Globus pallidus (tissue), 1 donor: ENCODE data around the gene USH2A.

Source experiments
- DNase-seq: peaks from one replicate; pipeline ENCODE4 v3.0.0-alpha.2; 2015; ENCODE audit warnings: low spot score

USH2A gene

DNA sequence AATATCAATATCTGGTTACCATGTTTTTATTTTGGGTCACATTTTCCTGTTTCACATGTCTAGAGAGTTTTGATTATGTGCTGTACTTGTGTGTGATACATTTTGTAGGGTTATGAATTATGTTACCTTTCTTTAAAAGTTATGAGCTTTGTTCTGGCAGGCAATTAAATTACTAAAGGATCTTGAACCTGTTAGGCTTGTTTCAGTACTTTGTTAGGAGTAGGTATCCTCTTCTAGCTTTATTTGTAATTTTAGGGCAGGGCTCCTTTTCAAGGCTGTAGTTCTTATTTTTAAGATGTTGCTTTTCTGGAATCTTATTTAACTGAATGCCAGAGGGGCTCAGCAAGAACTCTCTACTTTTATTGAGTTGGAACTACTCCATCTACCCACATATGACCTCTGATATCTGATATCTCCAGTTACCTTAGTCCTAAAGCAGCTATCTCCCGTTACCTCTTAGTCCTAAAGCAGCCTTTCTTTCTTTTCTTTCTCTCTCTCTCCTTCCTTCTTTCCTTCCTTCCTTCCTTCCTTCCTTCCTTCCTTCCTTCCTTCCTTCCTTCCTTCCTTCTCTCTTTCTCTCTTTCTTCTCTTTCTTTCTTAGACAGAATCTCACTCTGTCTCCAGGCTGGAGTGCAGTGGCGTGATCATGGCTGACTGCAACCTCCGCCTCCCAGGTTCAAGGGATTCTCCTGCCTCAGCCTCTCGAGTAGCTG is 832.3 kb downstream of the USH2A start:
- DNase-seq, result no peak

DNA sequence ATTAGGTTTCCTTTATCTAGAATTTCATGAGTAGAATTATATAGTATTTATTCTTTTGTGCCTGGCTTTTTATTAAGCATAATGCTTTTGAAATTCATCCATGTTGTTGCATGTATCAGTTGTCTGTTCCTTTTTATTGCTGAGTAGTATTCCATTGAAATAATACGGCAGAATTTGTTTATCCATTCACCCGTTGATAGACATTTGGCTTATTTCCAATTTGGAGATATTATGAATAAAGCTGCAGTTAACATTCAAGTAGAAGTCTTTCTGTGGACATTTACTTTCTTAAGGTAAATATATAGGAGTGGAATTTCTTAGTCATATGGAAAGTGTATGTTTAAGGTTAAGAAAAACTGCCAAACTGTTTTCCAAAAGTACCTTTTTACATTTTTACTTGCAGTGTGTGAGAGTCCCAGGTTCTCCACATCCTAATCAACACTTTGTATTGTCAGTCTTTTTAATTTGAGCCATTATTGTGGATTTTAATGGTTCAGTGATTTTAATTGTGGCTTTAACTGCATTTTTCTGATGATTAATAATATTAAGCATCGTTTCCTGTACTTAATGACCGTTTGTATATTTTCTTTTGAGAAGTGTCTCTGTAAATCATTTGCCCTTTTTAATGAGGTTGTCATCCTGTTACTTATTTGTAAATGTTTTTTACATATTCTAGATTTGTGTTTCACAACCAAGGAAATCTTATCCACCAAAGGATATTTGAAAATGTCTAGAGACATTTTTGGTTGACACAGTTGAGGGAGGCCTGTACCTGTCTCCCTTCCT is 833.4 kb downstream of the USH2A start:
- no peak for DNase-seq

DNA sequence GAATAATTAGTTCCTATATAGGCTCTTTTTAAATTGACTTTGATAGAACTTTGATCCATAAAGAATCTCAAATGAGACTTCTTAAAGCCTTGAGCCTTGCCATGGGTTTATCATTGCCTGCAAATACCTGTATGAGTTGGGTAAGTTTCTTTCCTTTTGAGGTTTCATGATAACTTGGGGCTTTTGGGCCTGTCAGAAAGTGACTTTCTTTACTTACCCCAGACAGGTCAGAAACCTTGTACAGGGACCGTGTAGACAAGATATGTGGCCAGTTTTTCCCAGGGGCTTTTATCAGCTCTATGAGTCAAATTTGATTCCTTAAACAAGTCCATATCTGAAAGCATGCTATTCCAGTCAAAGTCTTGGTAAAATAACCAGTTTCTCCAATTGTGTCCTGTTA is 838.9 kb downstream of the USH2A start:
- DNase-seq, result no peak

DNA sequence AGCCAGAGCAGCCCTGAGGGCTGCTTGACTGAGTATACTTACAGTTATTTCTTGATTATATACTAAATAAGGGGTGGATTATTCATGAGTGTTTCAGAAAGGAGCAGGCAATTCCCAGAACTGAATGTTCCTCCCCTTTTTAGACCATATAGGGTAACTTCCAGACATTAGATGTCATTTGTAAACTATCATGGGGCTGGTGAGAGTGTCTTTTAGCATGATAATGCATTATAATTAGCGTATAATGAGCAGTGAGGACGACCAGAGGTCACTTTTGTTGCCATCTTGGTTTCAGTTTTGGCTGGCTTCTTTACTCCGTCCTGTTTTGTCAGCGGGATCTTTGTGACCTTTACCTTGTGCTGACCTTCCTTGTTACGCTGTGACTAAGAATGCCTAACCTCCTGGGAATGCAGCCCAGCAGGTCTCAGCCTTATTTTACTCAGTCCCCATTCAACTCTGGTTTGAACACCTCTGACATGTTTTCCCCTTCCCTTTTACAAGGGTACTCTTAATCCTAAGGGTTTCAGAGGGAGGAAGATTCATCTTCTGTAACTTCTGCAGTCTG is 840.0 kb downstream of the USH2A start:
- DNase-seq, result no peak

DNA sequence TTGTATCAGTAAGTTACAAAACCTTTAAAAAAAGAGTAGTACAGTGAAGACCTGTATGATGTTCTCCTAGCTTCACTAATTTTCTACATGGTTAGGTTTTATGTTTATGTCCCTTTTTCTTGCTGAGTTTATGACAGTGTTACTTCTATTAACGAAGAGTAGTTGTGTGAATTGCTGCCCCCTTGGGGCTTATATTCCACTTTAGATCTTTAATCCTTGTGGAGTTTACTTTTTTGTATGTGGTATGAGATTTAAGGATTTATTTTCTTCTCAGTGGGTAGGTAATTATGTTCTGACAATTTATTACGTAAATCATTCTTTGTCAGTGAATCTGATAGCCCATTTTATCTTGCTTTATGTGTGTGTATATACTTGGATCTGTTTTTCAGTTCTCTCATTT is 841.4 kb downstream of the USH2A start:
- DNase-seq, result no peak
